ELF-1 (cell line): ENCODE results near the gene MYL1.

ENCODE experiments used
- DNase-seq: peaks from one replicate; pipeline ENCODE4 v3.0.0-alpha.2; 2016; ENCODE audit warnings: low read depth, low spot score

MYL1 gene

DNA sequence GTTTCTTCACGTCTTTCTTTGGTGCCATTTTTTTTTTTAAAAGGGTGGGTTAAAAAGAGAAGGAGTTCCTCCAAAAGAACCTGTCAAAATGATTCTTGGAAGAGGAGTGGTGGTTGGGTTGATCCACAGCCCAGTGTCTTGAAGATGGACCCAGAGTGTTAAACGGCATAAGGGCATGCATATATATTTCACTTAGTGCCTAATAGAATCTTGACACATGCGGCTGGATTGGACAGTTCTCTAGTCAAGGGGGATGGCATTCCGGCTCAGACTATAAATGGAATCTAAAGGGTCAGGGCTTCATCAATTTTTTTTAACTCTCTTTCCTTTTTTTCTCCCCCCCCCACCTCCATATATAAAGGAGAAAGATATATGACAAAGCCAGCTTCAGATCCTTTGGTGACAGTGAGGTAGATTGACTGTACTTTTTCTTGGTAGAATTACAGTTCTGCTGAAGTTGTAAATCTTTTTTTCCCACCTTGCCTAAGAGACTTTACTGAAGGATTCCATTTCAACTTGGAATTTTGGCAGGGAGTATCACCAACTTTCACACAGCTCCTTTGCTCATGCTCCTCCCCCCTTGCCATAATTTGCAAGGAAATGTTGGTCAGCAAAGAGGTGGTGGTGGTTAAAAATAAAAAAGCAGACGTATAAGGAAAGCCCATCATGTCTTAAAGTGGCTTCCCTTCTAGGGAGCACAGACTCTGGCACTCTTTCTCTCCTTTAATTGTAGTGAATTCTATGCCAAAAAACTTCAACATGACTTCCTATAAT is at the start of gene MYL1:
TSS of gene MYL1 (minus strand) at position 160 of the 774 bp plus-strand sequence. CDS start at position 28, 132 bp downstream.
- no peak for DNase-seq

DNA sequence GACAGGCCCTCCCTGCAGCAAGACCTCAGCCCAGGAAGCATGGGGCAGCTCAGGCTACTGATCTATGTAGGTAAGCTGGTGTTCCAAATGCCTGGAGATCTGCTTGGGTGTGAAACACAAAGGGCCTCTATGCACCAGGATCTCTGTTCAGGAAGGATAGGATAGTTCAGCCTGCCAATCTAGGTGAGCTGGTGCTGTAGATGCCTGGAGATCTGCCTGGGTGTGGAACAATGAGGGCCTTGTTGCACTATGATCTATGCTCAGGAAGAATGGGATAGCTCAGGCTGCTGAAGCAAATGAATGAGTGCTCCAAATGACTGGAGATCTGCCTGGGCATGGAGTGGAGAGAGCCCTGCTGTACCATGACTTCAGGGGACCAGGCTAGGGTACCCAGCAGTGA is 48.9 kb upstream of the MYL1 start:
- DNase-seq, result no peak

DNA sequence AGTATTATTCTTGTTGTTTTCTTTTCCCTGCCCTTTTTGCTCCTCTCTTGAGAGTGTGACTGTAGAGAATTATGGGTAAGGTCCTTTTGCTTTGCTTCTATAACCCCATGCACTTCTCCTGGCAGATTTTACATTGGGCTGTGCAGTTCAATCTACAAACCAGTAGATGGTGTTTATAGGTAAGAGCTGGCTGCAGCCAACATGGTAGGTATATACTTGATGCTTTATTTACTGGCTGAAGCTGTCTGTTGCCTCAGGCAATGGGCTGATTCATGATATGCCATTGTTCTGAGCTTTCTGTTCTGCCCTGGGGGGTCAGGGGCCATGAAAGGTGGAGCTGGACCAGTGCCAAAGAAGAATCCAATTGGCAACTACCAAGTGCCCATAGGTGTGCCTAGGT is 48.3 kb upstream of the MYL1 start:
- peak; percentile 10 for DNase-seq

DNA sequence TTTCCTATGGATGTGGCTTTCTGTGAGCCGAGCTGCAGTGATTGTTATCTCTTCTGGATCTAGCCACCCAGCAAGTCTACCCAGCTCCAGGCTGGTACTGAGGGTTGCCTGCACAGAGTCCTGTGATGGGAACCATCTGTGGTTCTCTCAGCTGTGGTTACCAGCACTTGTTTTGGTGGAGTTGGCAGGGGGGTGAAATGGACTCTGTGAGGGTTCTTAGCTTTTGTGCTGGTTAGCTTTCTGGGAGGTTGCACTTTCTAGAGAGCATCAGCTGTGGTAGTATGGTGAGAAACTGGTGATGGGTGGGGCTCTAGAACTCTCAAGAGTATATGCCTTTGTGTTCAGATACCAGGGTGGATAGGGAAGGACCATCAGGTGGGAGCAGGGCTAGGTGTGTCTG is 45.4 kb upstream of the MYL1 start:
- DNase-seq, result no peak

DNA sequence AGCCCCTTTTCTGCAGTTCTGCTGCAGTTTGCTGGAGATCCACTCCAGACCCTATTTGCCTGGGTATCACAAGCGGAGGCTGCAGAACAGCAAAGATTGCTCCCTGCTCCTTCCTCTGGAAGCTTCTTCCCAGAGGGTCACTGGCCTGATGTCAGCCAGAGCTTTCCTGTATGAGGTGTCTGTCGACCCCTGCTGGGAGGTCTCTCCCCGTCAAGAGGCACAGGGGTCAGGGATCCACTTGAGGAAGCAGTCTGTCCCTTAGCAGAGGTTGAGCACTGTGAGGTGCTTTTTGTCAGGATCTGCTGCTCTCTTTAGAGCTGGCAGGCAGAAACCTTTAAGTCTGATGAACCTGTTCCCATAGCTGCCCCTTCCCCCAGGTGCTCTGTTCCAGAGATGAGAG is 42.0 kb upstream of the MYL1 start:
- DNase-seq, result peak; percentile 7

DNA sequence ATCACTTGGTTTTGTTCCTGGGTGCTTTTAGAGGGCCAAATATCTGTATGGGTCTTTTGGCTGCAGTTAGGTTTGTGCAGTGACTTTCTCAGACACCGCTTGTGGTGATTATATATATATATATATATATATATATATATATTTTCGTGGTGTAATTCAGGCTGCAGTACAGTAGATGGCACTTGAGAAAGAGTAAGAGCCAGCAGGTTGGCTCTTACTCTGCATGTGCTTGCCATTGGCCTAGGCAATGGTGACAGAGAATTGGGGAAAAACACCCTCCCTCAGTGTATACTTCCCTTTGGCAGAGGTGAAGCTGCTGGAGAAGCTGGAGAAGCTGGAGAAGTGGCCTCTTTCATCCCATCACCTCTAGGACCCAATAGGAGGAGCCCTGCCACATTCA is 22.2 kb upstream of the MYL1 start:
- no peak for DNase-seq

DNA sequence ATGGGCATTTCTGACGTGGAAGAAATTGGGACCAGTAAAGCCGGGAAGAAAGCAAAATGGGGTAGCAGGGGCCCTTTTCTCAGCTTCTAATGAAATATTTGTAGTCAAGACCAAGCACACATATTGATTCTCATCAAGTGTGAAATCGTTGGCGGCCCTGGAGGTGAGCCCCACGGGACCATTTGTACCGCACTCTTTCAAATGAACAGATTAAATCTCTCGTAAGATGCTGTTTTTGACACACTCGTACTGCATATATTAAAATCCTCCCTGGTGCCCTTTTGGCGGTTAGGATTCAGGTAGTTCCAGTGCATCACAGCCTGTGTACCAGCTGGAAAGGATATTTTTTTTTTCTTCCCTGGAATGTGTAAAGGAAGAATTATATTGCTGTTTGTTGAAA is 9.9 kb upstream of the MYL1 start:
- DNase-seq, result no peak

DNA sequence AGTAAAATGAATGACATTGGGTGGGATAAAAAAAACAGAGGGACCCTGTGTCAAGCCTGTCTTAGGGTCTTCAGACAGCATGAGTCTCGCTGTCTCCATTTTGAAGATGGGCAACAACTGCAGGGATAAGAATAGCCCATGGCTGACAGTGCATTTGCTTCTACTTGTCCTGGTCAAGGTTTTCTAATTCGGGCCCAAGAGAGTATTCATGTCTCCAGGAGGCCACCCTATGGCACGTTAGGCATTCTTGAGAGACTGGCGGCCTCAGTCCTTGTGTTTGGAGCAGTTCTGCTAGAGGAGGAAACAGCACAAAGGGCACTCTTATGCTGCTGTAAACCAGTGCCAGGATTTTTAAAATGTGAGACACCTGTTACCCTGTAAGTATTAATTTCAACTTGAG is 9.5 kb upstream of the MYL1 start:
- no peak for DNase-seq

DNA sequence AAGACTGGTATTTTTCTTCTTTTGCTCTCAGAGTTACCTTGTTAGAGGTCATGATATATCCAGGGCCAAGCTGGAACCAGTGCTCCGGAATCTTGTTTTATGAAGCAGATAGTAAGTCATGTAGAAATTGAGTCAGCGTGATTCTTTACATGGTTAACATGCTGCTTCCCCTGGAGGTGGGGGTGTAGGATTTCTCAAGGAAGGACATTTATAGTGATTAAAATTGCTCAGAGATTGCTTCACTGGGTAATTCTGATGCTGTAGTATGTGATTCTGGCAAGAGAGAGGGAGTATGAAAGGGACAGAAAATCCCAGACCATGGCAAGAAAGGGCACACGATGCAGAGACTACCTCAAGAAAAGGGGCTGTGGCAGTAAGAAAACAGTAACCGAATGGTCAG is 8.0 kb upstream of the MYL1 start:
- no peak for DNase-seq

DNA sequence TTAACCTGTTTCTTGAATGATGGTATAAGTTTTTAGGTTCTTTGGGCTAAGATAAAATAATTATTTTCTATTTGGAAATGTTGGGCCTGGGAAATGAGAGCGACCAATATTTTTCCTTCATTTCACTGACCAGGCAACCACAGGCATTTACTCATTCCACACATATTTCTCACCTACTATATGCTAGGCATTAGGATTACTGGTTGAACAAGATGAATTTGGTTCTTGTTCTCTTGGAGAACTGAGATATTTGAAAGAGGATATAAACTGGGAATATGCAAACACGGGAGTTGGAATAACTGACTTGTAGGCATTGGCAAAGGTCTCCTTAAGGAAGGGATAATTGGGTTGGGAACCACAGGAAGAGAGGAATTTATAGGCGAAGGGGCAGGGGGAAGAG is 3.9 kb upstream of the MYL1 start:
- no peak for DNase-seq

DNA sequence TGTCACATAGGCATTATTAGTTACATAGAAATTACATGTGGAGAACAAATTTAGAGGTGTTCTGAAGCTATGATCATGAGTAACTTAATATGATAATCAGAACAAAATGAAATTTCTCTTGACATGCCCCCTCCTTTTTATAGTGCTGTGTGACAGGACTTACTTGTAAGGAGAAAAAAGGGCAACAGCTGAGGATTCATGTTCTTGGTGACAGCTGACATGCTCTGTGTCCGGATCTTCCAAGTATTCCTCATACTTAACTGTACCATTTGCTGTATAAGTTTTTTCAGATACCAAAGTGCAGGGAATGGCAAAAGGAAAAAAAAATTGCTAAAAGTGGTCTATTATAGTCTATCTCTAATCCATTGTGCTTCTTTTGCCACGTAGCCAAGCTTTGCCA is 3.5 kb upstream of the MYL1 start:
- DNase-seq, result no peak

DNA sequence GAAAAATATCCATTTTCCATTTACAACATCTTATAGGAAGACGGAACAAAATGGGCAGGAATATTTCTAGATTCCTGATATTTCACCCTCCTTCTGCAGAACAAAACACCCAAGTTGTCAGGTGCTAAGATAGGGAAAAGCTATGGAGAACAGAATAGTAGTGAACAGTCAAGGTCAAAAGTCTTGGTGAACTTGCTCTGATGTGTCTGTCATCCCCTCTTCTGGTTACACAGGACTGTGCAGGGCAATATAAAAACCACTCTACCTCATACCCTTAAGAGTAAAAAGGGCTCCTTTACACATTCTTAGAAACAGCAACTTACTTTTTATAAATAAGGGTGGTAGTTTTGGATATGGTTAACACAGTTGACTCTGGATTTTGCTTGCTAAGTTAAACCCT is 4.4 kb downstream of the MYL1 start:
- DNase-seq, result no peak

DNA sequence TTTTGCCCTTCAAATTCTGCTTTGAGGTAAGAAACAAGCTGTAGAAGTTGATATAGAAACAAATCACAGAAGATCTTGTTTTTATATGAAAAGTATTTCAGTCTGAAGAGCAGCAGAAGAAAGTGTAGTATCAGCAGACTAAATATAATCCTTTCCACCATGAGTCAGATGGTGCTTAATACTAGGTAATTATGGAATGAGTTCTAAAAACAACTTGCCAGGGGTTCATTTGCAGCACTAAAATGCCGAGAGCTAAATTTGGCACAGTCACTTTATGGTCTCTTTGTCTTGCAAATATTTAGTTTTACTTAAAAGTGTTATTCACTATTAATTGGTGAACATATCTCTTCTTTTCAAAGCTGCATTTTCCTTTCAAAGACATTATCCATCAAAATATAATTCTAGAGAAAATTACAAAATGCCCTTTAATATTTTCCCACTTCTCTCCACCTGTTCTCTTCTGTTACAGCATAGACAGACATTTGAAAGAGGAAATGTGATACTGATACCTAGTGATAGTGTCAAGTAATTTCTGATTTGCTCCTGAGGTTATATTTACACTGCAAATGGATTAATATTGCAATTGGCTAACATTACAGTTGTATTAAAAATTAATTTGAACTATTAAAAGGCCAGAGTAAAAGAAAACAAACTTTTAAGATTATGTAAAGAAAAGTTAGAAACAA is 5.3 kb downstream of the MYL1 start:
- DNase-seq, result no peak

DNA sequence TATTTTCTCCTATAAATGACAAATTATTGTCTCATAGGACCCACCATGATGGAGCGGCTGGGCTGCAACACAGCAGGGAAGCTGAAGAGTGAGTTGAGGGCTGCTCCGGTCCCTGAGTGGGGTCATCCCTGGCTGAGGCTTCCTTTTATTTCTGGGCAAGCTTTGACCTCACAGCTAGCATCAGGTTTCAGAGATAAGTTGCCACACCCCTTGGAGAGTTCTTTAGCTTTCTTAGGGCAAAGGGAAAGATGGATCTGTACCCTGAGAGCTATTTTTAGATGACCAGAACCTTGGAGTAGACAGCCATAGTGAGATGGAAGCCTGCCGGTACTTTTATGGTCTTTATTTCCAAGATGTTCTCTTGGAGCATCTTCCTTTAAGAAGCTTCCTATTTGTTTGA is 11.5 kb downstream of the MYL1 start:
- no peak for DNase-seq

DNA sequence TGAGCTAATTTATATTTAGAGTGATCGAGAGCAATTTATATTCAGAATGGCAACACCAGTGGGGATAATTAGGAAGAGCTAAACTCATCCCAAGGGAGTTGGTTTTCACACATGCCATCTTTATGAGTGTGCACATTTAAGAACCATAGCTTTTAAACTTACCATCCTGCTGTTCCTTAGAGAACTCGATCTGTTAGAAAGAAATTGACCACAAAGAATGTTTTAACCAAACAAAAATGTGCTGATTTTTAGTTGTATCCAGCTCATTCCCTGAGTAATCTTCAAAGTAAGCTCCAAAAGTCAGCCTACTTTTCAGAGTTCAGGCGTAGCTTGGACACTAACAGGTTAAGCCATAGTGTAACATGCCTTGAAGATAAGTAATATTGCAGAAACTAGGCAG is 12.6 kb downstream of the MYL1 start:
- no peak for DNase-seq

DNA sequence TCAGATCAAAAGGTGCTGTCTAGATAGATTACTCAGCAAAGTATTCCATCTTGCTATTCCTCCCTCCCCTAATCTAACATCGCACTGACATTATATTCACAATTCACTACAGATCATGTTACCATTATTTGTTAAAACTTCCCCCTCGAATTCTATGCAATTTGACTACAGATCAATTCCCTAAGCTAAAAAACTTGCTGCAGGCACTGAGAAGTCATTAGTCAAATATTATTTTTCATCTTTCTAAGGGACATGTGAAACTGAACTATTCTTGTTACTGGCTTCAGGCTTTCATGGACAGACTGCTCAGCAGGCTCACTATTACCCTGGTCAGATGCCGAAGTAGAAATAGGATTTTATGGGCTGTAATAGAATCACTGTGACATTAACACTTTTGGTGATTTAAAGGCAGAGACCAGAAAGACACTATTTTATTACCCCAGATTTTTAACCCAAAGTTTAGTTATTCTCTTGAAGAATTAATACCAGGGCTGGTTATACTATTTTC is 15.1 kb downstream of the MYL1 start:
- DNase-seq, result no peak

DNA sequence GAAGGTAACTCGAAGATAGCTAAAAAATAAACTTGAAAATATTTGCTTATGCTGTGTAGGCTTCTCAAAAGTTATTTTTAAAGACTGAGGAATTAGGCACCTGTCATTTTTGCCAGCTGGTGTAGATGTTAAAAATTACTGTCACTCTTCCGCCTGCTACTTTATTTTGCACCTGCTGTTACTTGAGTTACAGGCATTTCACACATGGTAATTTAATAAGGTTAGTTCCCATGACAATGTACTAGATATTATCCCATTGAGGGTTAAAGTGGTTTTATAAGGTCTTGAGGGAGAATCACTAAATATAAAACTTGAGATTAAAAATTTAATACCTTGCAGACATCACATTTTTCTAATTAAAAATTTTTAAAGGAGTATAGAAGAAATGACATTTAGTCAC is 26.6 kb downstream of the MYL1 start:
- DNase-seq, result no peak

DNA sequence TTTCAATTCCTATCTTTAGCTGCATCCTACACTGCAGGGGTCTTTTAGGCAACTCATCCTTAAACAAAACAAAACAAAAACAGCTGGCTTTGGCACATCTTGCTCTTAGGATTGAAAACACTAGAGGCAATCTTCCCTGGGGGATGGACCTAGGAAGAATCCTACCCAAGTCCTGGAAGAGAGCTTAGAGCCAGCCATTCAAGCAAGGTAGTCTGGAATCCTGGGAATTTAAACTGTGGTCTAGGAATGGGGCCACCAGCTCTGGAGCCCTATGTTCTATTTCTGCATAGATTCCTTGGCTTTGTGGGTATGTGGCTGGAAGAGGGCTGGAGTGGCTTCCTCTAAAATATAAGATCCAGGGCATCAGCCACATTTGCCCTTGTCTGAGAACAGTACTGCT is 27.7 kb downstream of the MYL1 start:
- peak; percentile 50 for DNase-seq

DNA sequence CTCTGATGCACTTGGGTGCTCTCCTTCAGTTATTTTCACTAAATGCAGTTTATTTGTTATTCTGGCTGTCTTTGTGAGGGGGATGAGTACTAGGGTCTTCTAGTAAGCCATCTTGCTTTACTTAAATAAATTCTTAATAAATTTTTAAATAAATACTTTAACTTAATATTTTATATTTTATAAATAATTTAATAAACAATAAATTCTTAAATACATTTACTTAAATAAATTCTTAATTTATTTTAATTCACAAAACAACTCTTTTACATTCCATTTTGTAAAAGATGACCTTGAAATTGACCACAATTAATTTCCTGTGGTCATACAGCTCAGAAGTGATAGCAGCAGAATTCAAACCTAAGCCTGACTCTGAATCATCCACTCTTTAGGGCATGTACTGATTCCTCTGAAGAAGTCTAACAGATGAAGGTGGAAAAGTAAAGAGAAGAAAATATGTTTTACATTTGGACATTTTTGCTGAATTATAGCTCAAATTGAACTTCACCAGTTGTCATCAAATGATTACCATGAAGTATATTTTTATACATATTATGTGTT is 28.8 kb downstream of the MYL1 start:
- DNase-seq, result no peak

DNA sequence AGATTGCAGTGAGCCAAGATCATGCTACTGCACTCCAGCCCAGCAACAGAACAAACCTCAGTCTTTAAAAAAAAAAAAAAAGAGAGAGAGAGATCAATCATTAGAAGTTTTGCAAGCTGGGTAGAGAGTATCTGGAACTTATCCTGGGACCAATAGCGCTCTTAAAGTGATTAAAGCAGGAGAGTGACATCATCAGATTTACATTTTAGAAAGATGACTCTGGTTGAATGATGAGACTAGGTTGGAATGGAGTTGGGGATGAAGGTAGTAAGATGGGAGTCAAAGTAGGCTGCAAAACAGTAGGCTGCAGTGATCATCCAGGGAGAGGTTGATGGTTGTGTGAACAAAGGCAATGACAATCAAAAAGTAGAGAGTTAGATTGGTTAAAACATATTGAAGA is 37.8 kb downstream of the MYL1 start:
- DNase-seq, result no peak

DNA sequence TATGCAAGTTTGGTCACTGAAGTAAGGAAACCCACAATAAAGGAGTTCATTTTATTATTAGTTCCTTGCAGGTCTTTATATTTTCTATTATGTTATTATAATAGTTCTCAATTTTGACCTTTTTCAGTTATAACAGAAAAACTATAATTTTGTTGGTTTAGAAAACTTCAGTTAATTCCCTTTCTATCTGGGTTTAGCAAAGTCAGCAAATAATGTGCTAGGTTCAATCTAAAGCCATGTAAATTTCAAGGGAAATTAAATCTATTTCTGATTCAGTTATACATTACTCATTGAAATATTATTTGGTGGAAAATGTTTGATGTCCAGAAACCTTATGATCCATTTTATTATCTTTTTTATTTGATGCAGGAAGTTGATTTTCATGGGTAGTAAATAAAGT is 43.7 kb downstream of the MYL1 start:
- DNase-seq, result no peak

DNA sequence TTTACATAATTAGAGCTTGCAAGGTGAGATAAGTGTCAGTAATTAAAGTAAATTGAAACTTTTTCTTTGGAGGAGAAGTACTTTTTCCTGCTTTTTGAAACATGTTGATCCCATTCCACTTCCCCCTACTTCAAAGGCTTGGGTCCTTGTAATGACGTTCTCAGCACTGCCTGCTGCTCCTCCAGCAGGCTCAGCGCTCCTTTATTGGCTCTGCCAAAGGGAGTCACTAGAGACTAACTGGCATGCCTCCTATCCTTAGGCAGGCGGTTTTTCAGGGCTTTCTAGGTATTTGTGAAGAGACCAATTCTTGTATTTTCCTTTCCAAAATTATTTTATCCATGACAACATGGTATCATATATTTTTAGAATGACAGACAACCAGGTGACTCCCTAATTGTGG is 45.8 kb downstream of the MYL1 start:
- peak; percentile 6 for DNase-seq

DNA sequence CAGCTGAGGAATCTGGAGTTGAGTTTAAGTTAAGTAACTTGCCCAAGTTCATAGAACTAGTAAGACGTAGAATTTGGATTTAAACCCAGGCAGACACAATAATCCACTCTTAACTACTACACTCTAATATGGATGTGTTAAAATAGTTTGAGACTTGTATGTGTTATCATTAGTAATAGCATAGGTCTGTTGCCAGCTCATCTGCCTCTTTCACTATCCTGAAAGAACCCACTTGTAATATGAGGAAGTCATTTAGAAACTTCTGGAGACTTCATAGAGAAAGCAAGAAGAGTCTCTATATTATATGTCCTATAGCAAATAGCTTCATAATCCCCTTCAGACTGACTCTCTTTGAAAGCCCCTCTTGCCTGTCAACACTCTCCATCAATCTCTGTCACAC is 46.7 kb downstream of the MYL1 start:
- DNase-seq, result no peak
